DMS79 treated with DMSO at 0.1 percent for 48 hours (cell line): ENCODE results near the gene ASPDH.
"Not testable (repeated sequence)": the region's sequence is repeated elsewhere in the genome, so short reads cannot be mapped to it uniquely, and the experiment has no call there.

ENCODE experiments used
- DNase-seq: peaks from one replicate; lab custom pipeline; 2025; lab: John Stamatoyannopoulos, UW

The ASPDH gene

DNA sequence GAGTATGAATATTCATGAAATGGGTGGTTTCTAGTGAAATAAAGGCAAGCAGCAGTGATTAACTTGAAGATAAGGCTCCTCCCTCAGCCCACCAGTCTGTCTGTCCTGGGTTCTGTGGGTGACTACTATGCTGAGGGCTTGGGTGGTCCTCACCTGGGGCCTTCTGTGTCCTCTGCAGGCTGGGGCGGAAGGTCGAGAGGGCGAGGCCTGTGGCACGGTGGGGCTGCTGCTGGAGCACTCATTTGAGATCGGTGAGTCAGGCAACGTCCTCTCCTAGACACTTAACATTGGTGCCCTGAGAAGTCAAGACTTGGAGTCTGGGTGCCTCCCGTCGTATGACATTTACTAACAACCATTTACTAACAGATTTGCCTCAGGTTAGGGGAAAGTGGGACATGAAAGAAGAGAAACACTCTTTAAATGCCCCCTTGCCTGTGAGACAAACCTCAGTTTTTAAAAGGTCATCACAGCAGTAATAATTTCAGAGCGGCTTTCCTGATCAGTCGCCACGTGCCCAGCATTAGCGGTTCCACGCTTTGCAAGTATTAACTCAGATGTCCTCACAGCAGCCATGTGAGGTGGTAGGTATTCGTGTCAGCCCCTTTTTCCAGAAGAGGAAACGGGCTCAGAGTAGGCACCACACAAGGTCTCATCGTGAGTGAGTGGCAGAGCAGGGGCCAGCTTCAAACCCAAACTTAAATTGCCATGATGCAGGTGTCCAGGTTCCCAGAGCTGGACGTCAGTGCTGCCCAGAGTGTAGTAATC lies 35.8 kb downstream of the ASPDH start:
- no peak for DNase-seq

DNA sequence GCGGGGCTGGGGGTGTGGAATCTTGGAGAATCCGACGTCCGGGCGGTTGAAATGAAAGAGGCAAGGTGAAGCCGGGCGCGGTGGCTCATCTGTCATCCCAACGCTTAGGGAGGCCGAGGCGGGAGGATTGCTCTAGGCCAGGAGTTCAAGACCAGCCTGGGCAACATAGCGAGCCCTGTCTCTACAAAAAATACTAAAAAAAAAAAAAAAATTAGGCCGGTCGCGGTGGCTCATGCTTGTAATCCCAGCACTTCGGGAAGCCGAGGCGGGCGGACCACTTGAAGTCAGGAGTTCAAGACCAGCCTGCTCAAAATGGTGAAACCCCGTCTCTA lies 36.8 kb downstream of the ASPDH start:
- no peak for DNase-seq

GRCh38 chr19:50476224-50476906 lies 37.3 kb downstream of the ASPDH start, which contains the start of the genes EMC10 and GARIN5A:
Gene EMC10 (plus strand): TSS chr19:50476507. CDS start chr19:50476545, 38 bp downstream.
Gene GARIN5A (minus strand): TSS chr19:50476848. CDS start chr19:50476388, 460 bp downstream.
- peak; percentile 87 for DNase-seq

- no peak for DNase-seq
Observed at GRCh38 chr19:50475736-50476223, 37.9 kb downstream of the ASPDH start.

DNA sequence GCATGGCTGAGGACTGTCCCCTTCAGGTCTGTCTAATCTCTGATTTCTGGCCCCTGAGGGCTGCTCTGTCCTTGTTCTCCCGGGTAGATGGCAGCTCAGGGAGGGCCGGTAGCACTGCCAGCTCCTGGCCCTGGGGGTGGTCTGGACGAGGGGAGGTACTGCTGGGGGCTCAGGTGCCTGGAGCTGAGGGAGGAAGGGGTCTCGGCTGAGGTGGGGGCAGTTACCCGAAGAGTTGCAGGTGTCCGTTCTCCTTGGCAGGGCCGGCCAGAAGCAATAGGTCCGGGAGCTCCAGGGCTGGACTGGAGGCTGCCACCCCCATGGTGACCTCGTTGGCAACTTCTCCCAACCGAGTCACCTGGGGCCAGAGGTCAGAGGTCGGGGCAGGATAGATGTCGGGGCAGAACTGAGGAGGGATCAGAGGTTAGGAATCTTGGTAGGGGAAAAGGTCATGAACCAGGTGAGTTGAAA lies 38.6 kb downstream of the ASPDH start:
- no peak for DNase-seq

- DNase-seq = not testable (repeated sequence)
Observed at GRCh38 chr19:50473336-50473735, 40.4 kb downstream of the ASPDH start.

DNA sequence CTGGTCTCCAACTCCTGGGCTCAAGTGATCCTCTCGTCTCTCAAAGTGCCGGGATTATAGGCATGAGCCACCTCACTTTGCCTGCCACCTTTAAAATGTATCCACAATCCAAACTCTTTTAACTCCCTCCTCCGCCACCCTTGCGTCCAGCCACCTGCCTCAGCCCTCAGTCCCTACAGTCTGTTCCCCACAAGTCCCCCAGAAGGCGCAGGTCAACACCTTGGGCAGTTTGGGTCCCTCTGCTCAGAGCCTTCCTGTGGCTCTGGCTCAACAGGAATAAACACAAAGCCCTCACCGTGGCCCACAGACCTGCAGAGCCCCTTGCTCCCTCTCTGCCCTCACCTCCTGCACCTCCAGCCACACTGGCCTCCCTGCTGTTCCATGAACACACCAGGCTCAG lies 44.9 kb downstream of the ASPDH start:
- no peak for DNase-seq

- no peak for DNase-seq
Observed at GRCh38 chr19:50467566-50467965, 46.1 kb downstream of the ASPDH start.

GRCh38 chr19:50466706-50467039 lies 47.0 kb downstream of the ASPDH start:
- no peak for DNase-seq

DNA sequence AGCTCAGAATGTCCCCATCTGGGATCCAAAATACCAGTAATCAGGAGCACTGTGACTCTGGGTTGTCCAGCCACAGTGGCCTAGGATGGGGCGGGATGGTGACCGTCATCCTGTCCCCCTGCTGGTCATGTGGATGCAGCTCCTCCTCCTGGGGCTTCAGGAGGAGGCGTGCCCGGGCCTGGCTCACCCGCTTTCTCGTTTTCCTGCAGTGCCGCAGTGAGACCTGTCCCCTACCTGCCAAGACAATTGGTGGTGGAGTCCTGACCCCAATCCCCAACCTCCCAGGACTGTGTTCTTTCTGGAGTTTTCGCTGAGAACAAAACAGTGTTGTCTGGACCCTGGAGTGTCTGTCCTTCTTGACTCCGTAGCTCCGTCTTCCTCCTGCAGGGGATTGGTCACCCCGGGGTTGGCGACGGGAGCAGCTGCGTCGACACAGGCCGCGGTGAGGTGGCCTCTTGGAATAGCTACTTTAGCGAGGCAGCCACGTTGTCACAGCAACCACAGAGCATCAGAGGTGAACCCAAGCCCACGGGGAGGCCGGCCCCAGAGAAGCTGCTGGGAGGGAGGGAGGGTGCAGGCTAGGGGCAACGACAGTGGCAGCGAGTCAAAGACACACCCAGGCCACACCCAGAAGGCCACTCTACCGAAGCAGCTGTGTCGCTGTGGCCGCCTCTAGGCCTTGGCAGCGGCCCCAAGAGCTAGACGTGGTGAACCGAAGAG lies 47.6 kb downstream of the ASPDH start:
- peak; percentile 90 for DNase-seq

- DNase-seq = no peak
Observed at GRCh38 chr19:50465000-50465399, 48.7 kb downstream of the ASPDH start.

GRCh38 chr19:50464348-50464747 lies 49.4 kb downstream of the ASPDH start:
- no peak for DNase-seq

- no peak for DNase-seq
Observed at GRCh38 chr19:50462970-50463369, 50.7 kb downstream of the ASPDH start.
